Activated effector memory CD4-positive, alpha-beta T cell treated with Interleukin-2 at 50 U/mL for 16 hours (primary cell): ENCODE results near the gene FERMT3.

ENCODE experiments used
- DNase-seq: peaks from one replicate; pipeline ENCODE4 v3.0.0-alpha.2; 2020

Gene FERMT3

GRCh38 chr11:64222651-64223000, 16.1 kb downstream of the FERMT3 start:
- no peak for DNase-seq

- DNase-seq, result no peak
These were observed 16.6 kb downstream of the FERMT3 start for GRCh38 chr11:64223001-64223651.

GRCh38 chr11:64224151-64224890, 17.8 kb downstream of the FERMT3 start:
- no peak for DNase-seq

- DNase-seq, result no peak
These were observed 18.5 kb downstream of the FERMT3 start for GRCh38 chr11:64224891-64225607.

GRCh38 chr11:64225608-64226506, 19.3 kb downstream of the FERMT3 start, which contains the start of the genes NUDT22 and TRPT1:
Gene NUDT22 (plus strand): TSS chr11:64226274. CDS start chr11:64226653, 379 bp downstream.
Gene TRPT1 (minus strand): TSS chr11:64226186. CDS start chr11:64225860, 326 bp downstream.
- DNase-seq, result peak; percentile 90

- peak; percentile 48 for DNase-seq
These were observed 20.1 kb downstream of the FERMT3 start for GRCh38 chr11:64226507-64227051.

GRCh38 chr11:64227405-64227956, 21.0 kb downstream of the FERMT3 start:
- DNase-seq, result no peak

GRCh38 chr11:64229090-64229743, 22.7 kb downstream of the FERMT3 start:
- DNase-seq, result no peak

GRCh38 chr11:64229744-64230170, 23.2 kb downstream of the FERMT3 start:
- no peak for DNase-seq

- DNase-seq, result peak; percentile 83
These were observed 23.9 kb downstream of the FERMT3 start, which contains the start of gene DNAJC4 for GRCh38 chr11:64230171-64230984. Gene DNAJC4 (plus strand): TSS chr11:64230548. CDS start chr11:64230855, 307 bp downstream.

- DNase-seq, result no peak
These were observed 24.5 kb downstream of the FERMT3 start for GRCh38 chr11:64230985-64231365.

- DNase-seq, result no peak
These were observed 25.0 kb downstream of the FERMT3 start for GRCh38 chr11:64231546-64231945.

- no peak for DNase-seq
These were observed 25.9 kb downstream of the FERMT3 start for GRCh38 chr11:64232182-64232966.

GRCh38 chr11:64232967-64233315, 26.4 kb downstream of the FERMT3 start:
- no peak for DNase-seq

GRCh38 chr11:64233913-64234586, 27.5 kb downstream of the FERMT3 start, which contains the start of gene VEGFB:
Gene VEGFB (plus strand): TSS chr11:64234584. CDS start chr11:64234834, 250 bp downstream.
- peak; percentile 68 for DNase-seq

GRCh38 chr11:64234647-64235379, 28.3 kb downstream of the FERMT3 start:
- DNase-seq, result peak; percentile 44

- DNase-seq, result no peak
These were observed 29.1 kb downstream of the FERMT3 start for GRCh38 chr11:64235437-64236161.
